ENCODE measurements around the gene MYNN. TPM values are rescaled to one million over a fixed set of nuclear protein-coding genes. Genes with fewer than 3 reads are reported as not detected.

The MYNN gene
- total and polyA plus RNA-seq, 4 donors: 4.2 to 11.6 (median 9.1) TPM

DNA sequence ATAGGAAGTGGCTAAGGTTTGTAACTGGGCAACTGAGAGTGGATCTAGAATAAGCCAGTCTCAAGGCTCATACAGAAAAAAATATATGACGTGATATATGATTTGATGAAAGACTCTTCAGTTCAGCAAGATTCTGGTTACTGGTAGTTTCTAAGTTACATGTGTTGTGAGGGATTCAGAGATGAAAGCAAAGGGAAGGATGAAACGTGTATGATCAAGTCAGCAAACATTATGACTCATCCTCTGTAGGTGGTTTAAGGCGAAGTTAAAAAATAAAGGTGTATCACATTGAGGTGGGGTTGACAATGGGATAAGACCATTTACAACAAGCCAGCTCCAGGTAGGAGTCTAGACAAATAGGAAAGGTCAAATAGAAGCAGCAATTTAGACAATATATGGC is 24.5 kb upstream of the MYNN start:
- Histone ChIP-seq H3K4me1 (ENCODE audit: control insufficient read depth in 4 of 4, insufficient read depth in 4 of 4, low read length in 3 of 4) (no peaks in the 10 kb centered on the region), H3K36me3 (ENCODE audit: control insufficient read depth in 4 of 4, insufficient read depth in 3 of 4, low read depth in 1 of 4, low read length in 3 of 4) (no peaks in the 10 kb centered on the region), H3K27me3 (ENCODE audit: control insufficient read depth in 4 of 4, insufficient read depth in 4 of 4, low read length in 3 of 4) (peaks cover 0 to 5% (median 0%) of the 10 kb centered on the region in 4 donors), H3K4me3 (ENCODE audit: low read depth in 1 of 3, low read length in 3 of 3) (no peak overlapping the region), H3K9ac (ENCODE audit: low read depth in 1 of 2, low read length in 2 of 2) (no peak overlapping the region), H3K27ac (ENCODE audit: low read depth in 1 of 2, low read length in 2 of 2) (no peak overlapping the region), H3K9me3 (ENCODE audit: control insufficient read depth in 4 of 4, low read length in 3 of 4) (no peaks in the 10 kb centered on the region)
- no peak for DNase-seq (ENCODE audit: low spot score)
- WGBS: 68% methylated on average over 3 of the region's 3 CpGs
- TF ChIP-seq SP1 (IDR thresholded peaks at IDR 0.05) (no peak), FOXA1 (IDR thresholded peaks at IDR 0.05) (no peak)
- TF ChIP-seq, protein P1, sequence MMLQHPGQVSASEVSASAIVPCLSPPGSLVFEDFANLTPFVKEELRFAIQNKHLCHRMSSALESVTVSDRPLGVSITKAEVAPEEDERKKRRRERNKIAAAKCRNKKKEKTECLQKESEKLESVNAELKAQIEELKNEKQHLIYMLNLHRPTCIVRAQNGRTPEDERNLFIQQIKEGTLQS (IDR thresholded peaks at IDR 0.05): no peak

DNA sequence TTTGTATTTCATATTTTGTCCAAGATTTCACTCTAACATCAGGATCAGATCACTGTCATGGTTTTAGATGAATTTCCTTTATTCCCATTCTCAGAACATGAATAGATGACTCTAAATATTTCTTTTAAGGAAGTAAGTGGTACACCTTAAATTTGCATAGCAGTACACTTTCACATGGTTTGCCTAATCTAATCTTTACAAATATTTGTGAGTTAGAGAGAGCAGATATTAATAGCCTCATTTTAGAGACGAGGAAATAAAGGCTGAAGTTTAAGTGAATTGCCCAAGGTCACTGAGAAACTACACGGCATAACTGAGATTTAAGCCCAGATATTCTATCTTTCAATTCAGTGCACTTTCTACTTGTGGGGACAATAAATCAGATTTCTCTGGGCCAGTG is 22.5 kb upstream of the MYNN start:
- no peak for DNase-seq (ENCODE audit: low spot score)
- H3K9me3 ChIP-seq (ENCODE audit: control insufficient read depth in 4 of 4, low read length in 3 of 4): no peaks in the 10 kb centered on the region
- no peak overlapping the region for H3K9ac ChIP-seq (ENCODE audit: low read depth in 1 of 2, low read length in 2 of 2)
- H3K27ac ChIP-seq (ENCODE audit: low read depth in 1 of 2, low read length in 2 of 2): no peak overlapping the region
- peaks cover 0 to 5% (median 0%) of the 10 kb centered on the region in 4 donors for H3K27me3 ChIP-seq (ENCODE audit: control insufficient read depth in 4 of 4, insufficient read depth in 4 of 4, low read length in 3 of 4)
- TF ChIP-seq, protein P2, sequence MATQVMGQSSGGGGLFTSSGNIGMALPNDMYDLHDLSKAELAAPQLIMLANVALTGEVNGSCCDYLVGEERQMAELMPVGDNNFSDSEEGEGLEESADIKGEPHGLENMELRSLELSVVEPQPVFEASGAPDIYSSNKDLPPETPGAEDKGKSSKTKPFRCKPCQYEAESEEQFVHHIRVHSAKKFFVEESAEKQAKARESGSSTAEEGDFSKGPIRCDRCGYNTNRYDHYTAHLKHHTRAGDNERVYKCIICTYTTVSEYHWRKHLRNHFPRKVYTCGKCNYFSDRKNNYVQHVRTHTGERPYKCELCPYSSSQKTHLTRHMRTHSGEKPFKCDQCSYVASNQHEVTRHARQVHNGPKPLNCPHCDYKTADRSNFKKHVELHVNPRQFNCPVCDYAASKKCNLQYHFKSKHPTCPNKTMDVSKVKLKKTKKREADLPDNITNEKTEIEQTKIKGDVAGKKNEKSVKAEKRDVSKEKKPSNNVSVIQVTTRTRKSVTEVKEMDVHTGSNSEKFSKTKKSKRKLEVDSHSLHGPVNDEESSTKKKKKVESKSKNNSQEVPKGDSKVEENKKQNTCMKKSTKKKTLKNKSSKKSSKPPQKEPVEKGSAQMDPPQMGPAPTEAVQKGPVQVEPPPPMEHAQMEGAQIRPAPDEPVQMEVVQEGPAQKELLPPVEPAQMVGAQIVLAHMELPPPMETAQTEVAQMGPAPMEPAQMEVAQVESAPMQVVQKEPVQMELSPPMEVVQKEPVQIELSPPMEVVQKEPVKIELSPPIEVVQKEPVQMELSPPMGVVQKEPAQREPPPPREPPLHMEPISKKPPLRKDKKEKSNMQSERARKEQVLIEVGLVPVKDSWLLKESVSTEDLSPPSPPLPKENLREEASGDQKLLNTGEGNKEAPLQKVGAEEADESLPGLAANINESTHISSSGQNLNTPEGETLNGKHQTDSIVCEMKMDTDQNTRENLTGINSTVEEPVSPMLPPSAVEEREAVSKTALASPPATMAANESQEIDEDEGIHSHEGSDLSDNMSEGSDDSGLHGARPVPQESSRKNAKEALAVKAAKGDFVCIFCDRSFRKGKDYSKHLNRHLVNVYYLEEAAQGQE (IDR thresholded peaks at IDR 0.05): no peak
- TF ChIP-seq SP1 (IDR thresholded peaks at IDR 0.05) (no peak), HNF4G (IDR thresholded peaks at IDR 0.05) (no peak), FOXA2 (IDR thresholded peaks at IDR 0.05) (no peak), YY1 (IDR thresholded peaks at IDR 0.05) (no peak), TAF1 (conservative IDR thresholded peaks at IDR 0.05) (no peak), EGR1 (IDR thresholded peaks at IDR 0.05; ENCODE audit: low read depth in 2 of 2) (no peak)
- TF ChIP-seq, protein P3, sequence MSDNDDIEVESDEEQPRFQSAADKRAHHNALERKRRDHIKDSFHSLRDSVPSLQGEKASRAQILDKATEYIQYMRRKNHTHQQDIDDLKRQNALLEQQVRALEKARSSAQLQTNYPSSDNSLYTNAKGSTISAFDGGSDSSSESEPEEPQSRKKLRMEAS (IDR thresholded peaks at IDR 0.05): no peak
- TF ChIP-seq, protein P4, sequence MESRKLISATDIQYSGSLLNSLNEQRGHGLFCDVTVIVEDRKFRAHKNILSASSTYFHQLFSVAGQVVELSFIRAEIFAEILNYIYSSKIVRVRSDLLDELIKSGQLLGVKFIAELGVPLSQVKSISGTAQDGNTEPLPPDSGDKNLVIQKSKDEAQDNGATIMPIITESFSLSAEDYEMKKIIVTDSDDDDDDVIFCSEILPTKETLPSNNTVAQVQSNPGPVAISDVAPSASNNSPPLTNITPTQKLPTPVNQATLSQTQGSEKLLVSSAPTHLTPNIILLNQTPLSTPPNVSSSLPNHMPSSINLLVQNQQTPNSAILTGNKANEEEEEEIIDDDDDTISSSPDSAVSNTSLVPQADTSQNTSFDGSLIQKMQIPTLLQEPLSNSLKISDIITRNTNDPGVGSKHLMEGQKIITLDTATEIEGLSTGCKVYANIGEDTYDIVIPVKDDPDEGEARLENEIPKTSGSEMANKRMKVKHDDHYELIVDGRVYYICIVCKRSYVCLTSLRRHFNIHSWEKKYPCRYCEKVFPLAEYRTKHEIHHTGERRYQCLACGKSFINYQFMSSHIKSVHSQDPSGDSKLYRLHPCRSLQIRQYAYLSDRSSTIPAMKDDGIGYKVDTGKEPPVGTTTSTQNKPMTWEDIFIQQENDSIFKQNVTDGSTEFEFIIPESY (IDR thresholded peaks at IDR 0.05): no peak
- TF ChIP-seq, protein P5, sequence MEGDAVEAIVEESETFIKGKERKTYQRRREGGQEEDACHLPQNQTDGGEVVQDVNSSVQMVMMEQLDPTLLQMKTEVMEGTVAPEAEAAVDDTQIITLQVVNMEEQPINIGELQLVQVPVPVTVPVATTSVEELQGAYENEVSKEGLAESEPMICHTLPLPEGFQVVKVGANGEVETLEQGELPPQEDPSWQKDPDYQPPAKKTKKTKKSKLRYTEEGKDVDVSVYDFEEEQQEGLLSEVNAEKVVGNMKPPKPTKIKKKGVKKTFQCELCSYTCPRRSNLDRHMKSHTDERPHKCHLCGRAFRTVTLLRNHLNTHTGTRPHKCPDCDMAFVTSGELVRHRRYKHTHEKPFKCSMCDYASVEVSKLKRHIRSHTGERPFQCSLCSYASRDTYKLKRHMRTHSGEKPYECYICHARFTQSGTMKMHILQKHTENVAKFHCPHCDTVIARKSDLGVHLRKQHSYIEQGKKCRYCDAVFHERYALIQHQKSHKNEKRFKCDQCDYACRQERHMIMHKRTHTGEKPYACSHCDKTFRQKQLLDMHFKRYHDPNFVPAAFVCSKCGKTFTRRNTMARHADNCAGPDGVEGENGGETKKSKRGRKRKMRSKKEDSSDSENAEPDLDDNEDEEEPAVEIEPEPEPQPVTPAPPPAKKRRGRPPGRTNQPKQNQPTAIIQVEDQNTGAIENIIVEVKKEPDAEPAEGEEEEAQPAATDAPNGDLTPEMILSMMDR (IDR thresholded peaks at IDR 0.05; ENCODE audit: low read depth, low read length, missing input control): no peak
- H3K36me3 ChIP-seq (ENCODE audit: control insufficient read depth in 4 of 4, insufficient read depth in 3 of 4, low read depth in 1 of 4, low read length in 3 of 4): no peaks in the 10 kb centered on the region
- H3K4me3 ChIP-seq (ENCODE audit: low read depth in 1 of 3, low read length in 3 of 3): no peak overlapping the region
- no peaks in the 10 kb centered on the region for H3K4me1 ChIP-seq (ENCODE audit: control insufficient read depth in 4 of 4, insufficient read depth in 4 of 4, low read length in 3 of 4)
- WGBS: 42% methylated on average over 2 of the region's 2 CpGs

All from liver (tissue), 9 donors.